OCI-LY7 (cell line): ENCODE data around the gene SECTM1.

ENCODE experiments used
- EZH2phosphoT487 ChIP-seq: fragments of 200-600 bp; sonication (generic); IDR thresholded peaks from 2 replicates; pipeline ENCODE4 v1.6.1; 2018; ENCODE audit warnings: low read depth, borderline replicate concordance, mild to moderate bottlenecking, mixed run types, antibody characterized with exemption, low read length, moderate library complexity, mixed read lengths
- TF ChIP-seq, protein P1 (sequence below): fragments of 200-600 bp; sonication (generic); conservative IDR thresholded peaks from 2 replicates; pipeline ENCODE4 v1.5.1; 2014; ENCODE audit warnings: mild to moderate bottlenecking, antibody characterized with exemption, low read length, moderate library complexity, mixed read lengths

DNA sequence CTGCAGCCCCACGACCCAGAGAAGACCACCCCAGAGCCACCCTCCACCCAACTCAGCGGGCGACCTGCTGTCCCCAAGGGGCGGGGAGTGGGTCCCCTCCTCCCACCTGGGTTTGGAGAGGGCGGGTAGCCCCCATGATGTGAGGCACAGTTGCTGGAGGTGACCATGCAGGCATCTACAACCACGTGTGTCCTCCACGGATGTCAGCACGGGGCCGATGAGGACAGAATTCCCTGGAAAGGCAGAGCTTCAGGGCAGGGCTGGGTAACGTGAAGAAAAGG lies 45.1 kb upstream of the SECTM1 start:
- TF ChIP-seq, protein P1, sequence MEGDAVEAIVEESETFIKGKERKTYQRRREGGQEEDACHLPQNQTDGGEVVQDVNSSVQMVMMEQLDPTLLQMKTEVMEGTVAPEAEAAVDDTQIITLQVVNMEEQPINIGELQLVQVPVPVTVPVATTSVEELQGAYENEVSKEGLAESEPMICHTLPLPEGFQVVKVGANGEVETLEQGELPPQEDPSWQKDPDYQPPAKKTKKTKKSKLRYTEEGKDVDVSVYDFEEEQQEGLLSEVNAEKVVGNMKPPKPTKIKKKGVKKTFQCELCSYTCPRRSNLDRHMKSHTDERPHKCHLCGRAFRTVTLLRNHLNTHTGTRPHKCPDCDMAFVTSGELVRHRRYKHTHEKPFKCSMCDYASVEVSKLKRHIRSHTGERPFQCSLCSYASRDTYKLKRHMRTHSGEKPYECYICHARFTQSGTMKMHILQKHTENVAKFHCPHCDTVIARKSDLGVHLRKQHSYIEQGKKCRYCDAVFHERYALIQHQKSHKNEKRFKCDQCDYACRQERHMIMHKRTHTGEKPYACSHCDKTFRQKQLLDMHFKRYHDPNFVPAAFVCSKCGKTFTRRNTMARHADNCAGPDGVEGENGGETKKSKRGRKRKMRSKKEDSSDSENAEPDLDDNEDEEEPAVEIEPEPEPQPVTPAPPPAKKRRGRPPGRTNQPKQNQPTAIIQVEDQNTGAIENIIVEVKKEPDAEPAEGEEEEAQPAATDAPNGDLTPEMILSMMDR = no peak
- no peak for TF ChIP-seq EZH2phosphoT487
